GM23338 (cell line): ENCODE data around the gene MKKS. TPM values are rescaled to one million over a fixed set of nuclear protein-coding genes. Genes with fewer than 3 reads are reported as not detected.

ENCODE experiments used
- ATAC-seq: fragments of 200-7000 bp; cut with Tn5 transposase; 3 replicates; pipeline ENCODE4 v1.9.1; 2020
- DNase-seq: peaks from one replicate; pipeline ENCODE4 v3.0.0-alpha.2; 2015; ENCODE audit warnings: low spot score
- H2AFZ ChIP-seq: fragments of 200-600 bp; sonication (generic); 2 replicates; pipeline ENCODE4 v1.8.0; 2016; ENCODE audit warnings: antibody characterized with exemption, mild to moderate bottlenecking, moderate library complexity
- H3F3A ChIP-seq: fragments of 200-600 bp; sonication (generic); replicated peaks from 2 replicates; pipeline ENCODE4 v1.8.0; 2017; ENCODE audit warnings: antibody characterized with exemption, mixed run types, low read depth
- H3K27ac ChIP-seq: fragments of 200-600 bp; sonication (generic); 2 replicates; pipeline ENCODE4 v1.6.1; 2016; ENCODE audit warnings: low read depth
- H3K27me3 ChIP-seq: fragments of 200-600 bp; sonication (generic); 2 replicates; pipeline ENCODE4 v1.8.0; 2016; ENCODE audit warnings: mild to moderate bottlenecking, mixed run types, moderate library complexity; ENCODE audit not compliant: insufficient read depth
- H3K36me3 ChIP-seq: fragments of 200-600 bp; sonication (generic); 2 replicates; pipeline ENCODE4 v1.8.0; 2016; ENCODE audit warnings: mild to moderate bottlenecking; ENCODE audit not compliant: insufficient read depth
- H3K4me1 ChIP-seq: fragments of 200-600 bp; sonication (generic); 2 replicates; pipeline ENCODE4 v1.8.0; 2016; ENCODE audit warnings: mild to moderate bottlenecking, moderate library complexity; ENCODE audit not compliant: insufficient read depth
- H3K4me2 ChIP-seq: fragments of 200-600 bp; sonication (generic); 2 replicates; pipeline ENCODE4 v1.7.1; 2017; ENCODE audit warnings: mixed run types
- H3K4me3 ChIP-seq: fragments of 200-600 bp; sonication (generic); 2 replicates; pipeline ENCODE4 v1.6.1; 2016; ENCODE audit warnings: mixed run types
- H3K79me2 ChIP-seq: fragments of 200-600 bp; sonication (generic); replicated peaks from 2 replicates; pipeline ENCODE4 v1.8.0; 2017; ENCODE audit warnings: mild to moderate bottlenecking; ENCODE audit not compliant: insufficient read depth
- H3K9me2 ChIP-seq: fragments of 200-600 bp; sonication (generic); 2 replicates; pipeline ENCODE4 v1.8.0; 2017; ENCODE audit not compliant: insufficient read depth
- H4K20me1 ChIP-seq: fragments of 200-600 bp; sonication (generic); replicated peaks from 2 replicates; pipeline ENCODE4 v1.8.0; 2017; ENCODE audit warnings: mild to moderate bottlenecking; ENCODE audit not compliant: insufficient read depth
- H3K27ac Mint-ChIP-seq: 2 replicates; pipeline ENCODE4 v1.8.0; 2020; ENCODE audit warnings: inconsistent platforms, mild to moderate bottlenecking, moderate library complexity, mixed read lengths
- H3K27me3 Mint-ChIP-seq: 3 replicates; pipeline ENCODE4 v1.8.0; 2022; ENCODE audit warnings: low read depth, mild to moderate bottlenecking, moderate library complexity, mixed read lengths, inconsistent platforms; ENCODE audit not compliant: insufficient read depth, poor library complexity
- H3K36me3 Mint-ChIP-seq: 3 replicates; pipeline ENCODE4 v1.8.0; 2021; ENCODE audit warnings: low read depth, mild to moderate bottlenecking, inconsistent platforms, moderate library complexity, mixed read lengths
- H3K4me1 Mint-ChIP-seq: 3 replicates; pipeline ENCODE4 v1.8.0; 2020; ENCODE audit warnings: mild to moderate bottlenecking, inconsistent platforms, mixed read lengths
- H3K4me3 Mint-ChIP-seq: 3 replicates; pipeline ENCODE4 v1.8.0; 2021; ENCODE audit warnings: moderate library complexity, mild to moderate bottlenecking, inconsistent platforms, mixed read lengths
- H3K9me3 Mint-ChIP-seq: 3 replicates; pipeline ENCODE4 v1.8.0; 2020; ENCODE audit warnings: moderate library complexity, mild to moderate bottlenecking, inconsistent platforms, mixed read lengths
- CREB1 ChIP-seq: fragments of 250-450 bp; sonication (Bioruptor Pico); IDR thresholded peaks from 2 replicates; pipeline ENCODE4 v1.5.0; 2020; ENCODE audit warnings: low read depth, mild to moderate bottlenecking, moderate library complexity
- CTCF ChIP-seq, 2 experiments: fragments of 200-600 bp in 1 of 2; sonication (generic) in 1 of 2; conservative IDR thresholded peaks; 2 replicates each; pipeline versions ENCODE4 v1.5.1 to v1.6.1; 2016 to 2017; ENCODE audit warnings: antibody characterized with exemption in 2 of 2, low read depth in 2 of 2, mild to moderate bottlenecking in 2 of 2, moderate library complexity in 1 of 2
- ETS1 ChIP-seq: IDR thresholded peaks from 2 replicates; pipeline ENCODE4 v1.6.1; 2016; ENCODE audit warnings: antibody characterized with exemption
- EZH2phosphoT487 ChIP-seq: fragments of 200-600 bp; sonication (generic); IDR thresholded peaks from one replicate; pipeline ENCODE4 v1.8.1; 2018; ENCODE audit warnings: antibody characterized with exemption; ENCODE audit not compliant: unreplicated experiment
- JUNB ChIP-seq: IDR thresholded peaks from one replicate; pipeline ENCODE4 v1.6.1; 2016; ENCODE audit warnings: antibody characterized with exemption; ENCODE audit not compliant: unreplicated experiment
- NANOG ChIP-seq: IDR thresholded peaks from 2 replicates; pipeline ENCODE4 v1.6.1; 2016; ENCODE audit warnings: antibody characterized with exemption, borderline replicate concordance
- REST ChIP-seq: IDR thresholded peaks from one replicate; pipeline ENCODE4 v1.6.1; 2018; ENCODE audit warnings: antibody characterized with exemption; ENCODE audit not compliant: unreplicated experiment
- ZNF331 ChIP-seq: fragments of 250-450 bp; sonication (Bioruptor Pico); IDR thresholded peaks from 2 replicates; pipeline ENCODE4 v1.5.0; 2020; ENCODE audit warnings: low read depth, mild to moderate bottlenecking, moderate library complexity
- polyA plus RNA-seq: library from polyadenylated mRNA; unstranded; fragments of >200 nt; fragmentation: Nextera tagmentation; extraction: Ambion mirVana; gene quantifications from 2 replicates; pipeline ENCODE4 v1.2.1, GENCODE V29; 2016
- total RNA-seq: library from RNA; depleted of rRNA; stranded (reverse); fragments of >200 nt; shearing (Covaris generic); gene quantifications from 2 replicates; pipeline ENCODE4 v1.2.3, GENCODE V29; 2014

The MKKS gene
- total and polyA plus RNA-seq, 2 experiments from 2014 or later: 13.4 to 16.7 TPM

GRCh38 chr20:10472871-10473270 lies 38.8 kb upstream of the MKKS start (continued):
- TF ChIP-seq CTCF (conservative IDR thresholded peaks at IDR 0.05; ENCODE audit: low read depth in 2 of 2) (no peak), REST (no peak), ZNF331 (CRISPR knock-in tag) (no peak)

- H3K4me3 Mint-ChIP-seq: no peak overlapping the region
- peaks cover 77% of the 10 kb centered on the region for H3K4me1 ChIP-seq
- H3K27me3 Mint-ChIP-seq: peaks cover 7% of the 10 kb centered on the region
- TF ChIP-seq REST (no peak), CREB1 (CRISPR knock-in tag) (no peak), NANOG (no peak), EZH2phosphoT487 (no peak), ETS1 (no peak), JUNB (no peak), ZNF331 (CRISPR knock-in tag) (no peak)
Observed at GRCh38 chr20:10470276-10470675, 36.3 kb upstream of the MKKS start.

More at GRCh38 chr20:10470276-10470675, 36.3 kb upstream of the MKKS start:
- H3K4me3 ChIP-seq: no peak overlapping the region
- no peaks in the 10 kb centered on the region for H3F3A ChIP-seq
- H3K36me3 ChIP-seq: no peaks in the 10 kb centered on the region
- no peak for DNase-seq
- H3K27ac Mint-ChIP-seq: peak overlapping the region; percentile 16; the same call in 1 of the 2 replicates
- H3K9me2 ChIP-seq: 0 out of 2 replicates have a peak, but pooled peaks cover 1% of the 10 kb centered on the region
- no peaks in the 10 kb centered on the region for H3K27me3 ChIP-seq
- no peak for ATAC-seq
- H3K79me2 ChIP-seq: peaks cover 13% of the 10 kb centered on the region
- H3K27ac ChIP-seq: no peak overlapping the region
- H3K9me3 Mint-ChIP-seq: no peaks in the 10 kb centered on the region
- H4K20me1 ChIP-seq: no peaks in the 10 kb centered on the region; the same call in 1 of the 2 replicates
- H3K4me2 ChIP-seq: no peak overlapping the region
- no peaks in the 10 kb centered on the region for H3K36me3 Mint-ChIP-seq
- peaks cover 75% of the 10 kb centered on the region for H3K4me1 Mint-ChIP-seq
- no peak overlapping the region for H2AFZ ChIP-seq
